Stimulated activated CD4-positive, alpha-beta T cell treated with anti-CD3 and anti-CD28 coated beads, TNF-alpha, amount 100 ng/mL, for 1 hour (primary cell): Measurements from ENCODE around the gene PLEKHA7.
"Not testable (repeated sequence)": the region's sequence is repeated elsewhere in the genome, so short reads cannot be mapped to it uniquely, and the experiment has no call there.

ENCODE experiments used
- DNase-seq, 3 donors: peaks; one replicate each; pipeline ENCODE4 v3.0.0-alpha.2; 2020; ENCODE audit warnings: low read depth in 3 of 3, low spot score in 1 of 3

PLEKHA7 gene

DNA sequence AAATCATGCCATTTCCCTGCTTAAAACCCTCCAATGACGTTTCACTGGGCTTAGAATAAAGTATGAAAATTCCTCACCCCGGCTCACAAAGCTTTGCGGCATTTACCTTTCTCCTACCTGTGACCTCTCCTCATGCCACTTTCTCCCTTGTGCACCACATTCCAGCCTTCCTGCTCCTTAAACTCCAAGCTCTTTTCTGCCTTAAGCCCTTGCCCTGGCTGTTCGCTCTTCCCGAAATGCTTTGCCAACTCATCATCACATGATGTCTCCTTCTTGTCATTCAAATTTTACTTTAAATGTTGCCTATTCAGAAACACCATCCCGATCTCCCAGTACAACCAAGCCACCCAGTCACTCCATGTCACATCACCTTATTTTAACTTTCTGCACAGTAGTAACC lies 2.0 kb downstream of the PLEKHA7 start:
- no peak for DNase-seq

DNA sequence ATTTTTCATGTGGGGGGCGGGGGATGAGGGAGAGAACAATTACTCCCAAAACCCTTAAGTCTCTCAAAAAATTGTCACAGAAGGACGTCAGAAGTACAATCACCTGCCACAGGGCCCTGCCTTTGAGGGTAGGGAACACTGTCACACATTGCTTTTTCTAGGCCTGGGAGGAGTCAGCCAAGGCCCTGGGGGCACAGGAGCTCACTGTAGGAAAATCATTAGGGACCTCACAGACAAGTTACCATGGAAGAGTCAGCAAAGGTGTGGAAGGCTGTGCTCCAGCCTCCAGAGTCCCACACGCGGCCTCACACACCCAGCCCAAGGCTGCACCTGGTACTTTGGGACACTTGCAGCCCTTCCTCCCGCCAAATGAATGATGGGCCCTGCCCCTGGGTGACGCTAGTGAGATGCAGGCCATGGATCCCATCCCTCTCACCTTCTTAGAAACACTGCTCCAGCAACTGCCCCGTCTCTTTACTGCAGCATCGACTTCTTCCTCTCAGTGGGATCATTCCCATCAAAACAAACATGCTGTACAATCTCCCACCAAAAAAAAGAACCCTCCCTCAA lies 3.3 kb downstream of the PLEKHA7 start:
- DNase-seq, result no peak

DNA sequence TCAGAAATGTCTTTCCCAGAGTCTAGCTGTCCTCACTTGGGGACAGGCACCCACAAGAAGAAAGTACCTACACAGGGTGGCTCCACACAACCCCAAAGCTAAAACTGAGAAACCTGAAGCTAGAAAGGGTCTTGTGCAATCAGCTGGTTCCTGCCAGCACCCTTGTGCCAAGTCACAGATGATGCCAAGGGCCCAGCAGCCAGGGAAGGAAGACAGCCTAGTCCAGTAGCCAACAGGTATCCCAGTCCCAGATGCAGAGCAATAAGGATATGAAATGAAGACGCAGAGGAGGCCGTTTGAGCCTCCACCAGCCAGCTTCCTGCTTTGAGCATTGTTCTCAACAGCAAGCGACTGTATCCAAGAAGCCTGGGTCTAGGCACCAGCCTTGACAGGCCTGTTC lies 6.1 kb downstream of the PLEKHA7 start:
- DNase-seq, result no peak

DNA sequence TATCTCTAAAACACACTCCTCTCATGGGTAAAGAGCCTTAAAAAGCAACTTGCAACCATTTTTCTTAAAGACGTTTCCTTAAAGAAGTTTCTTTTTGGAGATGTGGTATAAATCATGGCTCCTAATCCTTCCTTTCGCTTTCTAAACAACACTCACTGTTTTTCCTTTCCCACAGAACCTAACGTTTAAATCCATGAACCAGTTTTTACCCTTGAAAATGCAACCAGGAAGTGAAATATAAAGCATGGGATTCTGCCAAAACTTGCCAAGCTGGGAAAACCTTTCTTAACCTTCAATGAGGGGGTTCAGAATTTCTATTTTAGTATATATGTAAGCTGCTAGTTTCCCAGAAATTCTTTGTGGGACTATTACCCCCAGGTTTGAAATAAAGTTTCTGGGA lies 8.6 kb downstream of the PLEKHA7 start:
- DNase-seq, result no peak

DNA sequence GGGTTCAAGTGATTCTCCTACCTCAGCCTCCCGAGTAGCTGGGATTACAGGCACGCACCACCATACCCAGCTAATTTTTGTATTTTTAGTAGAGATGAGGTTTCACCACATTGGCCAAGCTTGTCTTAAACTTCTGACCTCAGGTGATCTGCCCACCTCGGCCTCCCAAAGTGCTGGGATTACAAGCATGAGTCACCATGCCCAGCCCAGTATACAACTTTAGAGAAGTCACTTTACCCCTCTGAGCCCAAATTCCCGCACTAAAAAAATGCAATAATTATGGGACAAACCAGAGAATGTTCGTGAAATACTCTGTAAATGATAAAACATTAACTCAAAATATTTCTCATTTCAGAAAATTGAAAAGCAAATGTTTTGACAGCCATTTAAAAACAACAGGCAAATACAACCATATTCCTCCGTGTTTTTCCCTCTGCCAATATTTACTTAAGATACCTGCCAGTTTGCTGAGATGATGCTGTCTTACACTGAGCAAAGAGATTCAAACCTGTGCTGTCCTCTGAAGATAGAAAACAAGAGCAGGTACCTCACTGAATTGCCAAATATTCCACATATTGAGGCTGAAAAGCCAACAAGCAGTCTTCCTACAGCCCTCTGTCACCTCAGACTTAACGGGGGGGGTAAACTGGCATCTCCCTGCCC lies 9.6 kb downstream of the PLEKHA7 start:
- DNase-seq, result no peak

DNA sequence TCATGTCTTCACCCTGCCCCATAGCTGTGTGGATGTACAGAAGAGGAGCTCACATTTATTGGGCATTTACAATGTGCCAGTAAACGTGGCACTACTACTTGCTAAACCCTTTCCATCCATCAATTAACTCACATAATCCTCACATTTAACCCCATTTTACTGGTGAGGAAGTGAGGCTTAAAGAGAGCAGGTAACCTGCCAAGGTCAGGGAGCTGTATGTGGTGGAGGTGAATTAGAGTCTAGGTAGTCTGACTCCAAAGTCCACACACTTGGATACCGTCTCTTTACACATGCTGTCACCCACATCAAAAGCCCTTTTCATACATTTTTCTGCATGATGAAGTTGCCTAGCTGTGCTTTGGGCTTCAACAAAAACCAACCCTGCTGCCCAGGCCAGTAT lies 10.8 kb downstream of the PLEKHA7 start:
- no peak for DNase-seq

DNA sequence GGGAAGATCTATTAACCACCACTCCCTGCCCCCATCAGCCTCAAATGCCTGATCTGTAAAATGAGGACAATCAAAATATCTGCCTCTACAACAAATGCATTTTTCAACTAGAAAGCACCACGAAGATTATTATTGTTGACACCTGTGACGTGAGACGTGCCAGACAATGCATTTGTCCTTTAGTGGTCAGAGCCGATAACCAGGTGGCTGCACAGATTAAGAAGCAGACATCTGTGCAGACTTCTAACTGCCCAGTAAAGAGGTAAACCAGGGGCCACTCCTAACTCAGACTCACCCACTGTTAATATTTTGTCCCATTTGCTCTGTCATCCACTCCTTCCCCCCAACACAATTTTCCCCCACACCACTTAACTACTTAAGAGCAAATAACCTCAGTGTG lies 11.7 kb downstream of the PLEKHA7 start:
- no peak for DNase-seq

DNA sequence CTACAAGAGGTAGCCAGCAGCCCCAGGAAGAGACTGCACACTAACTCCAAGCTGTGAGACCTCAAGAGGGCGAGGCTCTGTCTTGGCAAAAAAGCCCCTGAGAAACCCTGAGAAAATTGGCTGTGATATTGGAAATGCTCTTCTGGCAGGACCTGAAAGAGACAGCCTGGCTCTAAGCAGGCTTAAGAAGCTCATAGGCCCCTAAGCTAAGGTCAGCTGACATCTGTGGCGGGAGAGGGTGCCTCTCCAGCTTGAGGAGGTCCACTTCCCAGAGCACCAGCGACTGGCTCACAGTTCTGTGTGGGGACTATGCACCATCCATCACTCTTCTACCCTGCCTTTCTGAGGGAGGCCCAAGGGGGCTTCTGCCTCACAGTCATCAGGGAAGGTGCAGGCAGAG lies 12.4 kb downstream of the PLEKHA7 start:
- DNase-seq, result no peak

DNA sequence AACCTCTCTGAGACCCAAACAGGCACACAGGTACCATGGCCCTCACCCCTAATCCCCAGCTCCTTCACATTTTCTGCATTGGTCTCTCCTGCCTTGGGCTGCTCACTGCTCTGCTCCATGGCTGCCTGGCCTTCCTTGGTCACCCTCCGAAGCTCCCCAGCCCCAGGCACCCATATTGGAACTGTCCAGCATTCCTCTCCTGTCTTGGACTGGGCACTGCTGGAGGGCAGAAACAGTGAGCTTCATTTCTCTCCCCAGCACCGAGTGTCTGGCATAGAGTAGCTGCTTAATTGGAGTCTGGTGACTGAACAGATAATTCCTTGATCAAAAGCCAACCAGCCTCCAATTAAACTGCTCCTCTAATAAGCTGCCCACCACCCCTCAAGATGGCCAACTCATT lies 13.2 kb downstream of the PLEKHA7 start:
- no peak for DNase-seq

DNA sequence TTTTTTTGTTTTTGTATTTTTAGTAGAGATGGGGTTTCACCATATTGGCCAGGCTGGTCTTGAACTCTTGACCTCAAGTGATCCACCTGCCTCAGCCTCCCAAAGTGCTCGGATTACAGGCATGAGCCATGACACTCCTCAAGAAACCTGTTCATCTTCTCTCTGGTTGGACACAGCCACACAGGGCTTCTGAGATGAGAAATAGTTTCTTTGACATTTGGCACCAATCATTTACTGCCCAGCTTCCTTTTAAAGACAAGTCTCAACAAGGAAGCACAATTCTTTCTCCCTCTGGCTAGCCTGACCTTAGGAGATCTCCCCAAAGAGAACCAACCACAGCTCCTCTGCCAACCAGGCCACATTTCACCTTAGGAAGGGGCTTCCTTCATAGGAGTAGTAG lies 14.0 kb downstream of the PLEKHA7 start:
- not testable (repeated sequence) for DNase-seq

DNA sequence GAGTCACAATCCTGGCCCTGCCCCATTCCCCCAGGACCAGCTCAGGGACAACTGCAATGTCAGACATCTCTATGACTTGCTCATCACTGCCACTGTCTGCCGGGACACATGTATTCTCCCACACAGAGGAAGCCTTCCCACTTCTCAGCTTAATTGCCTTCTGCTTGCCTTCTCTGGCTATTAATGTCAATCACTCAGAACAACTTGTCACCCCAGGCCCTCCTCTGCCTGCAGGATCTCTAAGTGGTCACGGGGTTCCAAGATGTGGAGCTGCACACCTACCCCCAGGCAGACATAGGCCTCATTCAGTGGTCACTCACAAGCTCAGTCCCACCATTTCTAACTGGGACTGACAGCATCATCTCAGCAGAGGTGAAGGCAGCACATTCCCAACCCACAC lies 15.1 kb downstream of the PLEKHA7 start:
- DNase-seq, result no peak

DNA sequence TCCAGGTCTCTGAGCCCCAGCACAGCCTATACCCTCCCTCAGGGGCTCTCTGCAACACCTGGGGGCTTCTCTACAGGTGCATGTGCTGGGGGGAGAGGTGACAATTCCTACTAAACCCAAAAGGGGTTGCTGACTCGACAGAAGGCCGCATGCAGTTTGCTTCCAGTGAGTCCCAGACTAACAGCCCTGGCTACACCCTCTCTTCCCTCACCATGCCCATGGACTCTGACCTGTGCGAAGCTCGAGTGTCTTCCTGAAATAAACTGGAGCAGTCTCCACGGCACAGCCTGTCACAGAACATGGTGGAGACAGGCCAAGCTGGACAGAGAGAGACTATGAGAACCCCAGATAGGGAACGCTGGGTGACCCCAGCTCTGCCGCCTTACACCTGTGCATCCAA lies 16.6 kb downstream of the PLEKHA7 start:
- no peak for DNase-seq

DNA sequence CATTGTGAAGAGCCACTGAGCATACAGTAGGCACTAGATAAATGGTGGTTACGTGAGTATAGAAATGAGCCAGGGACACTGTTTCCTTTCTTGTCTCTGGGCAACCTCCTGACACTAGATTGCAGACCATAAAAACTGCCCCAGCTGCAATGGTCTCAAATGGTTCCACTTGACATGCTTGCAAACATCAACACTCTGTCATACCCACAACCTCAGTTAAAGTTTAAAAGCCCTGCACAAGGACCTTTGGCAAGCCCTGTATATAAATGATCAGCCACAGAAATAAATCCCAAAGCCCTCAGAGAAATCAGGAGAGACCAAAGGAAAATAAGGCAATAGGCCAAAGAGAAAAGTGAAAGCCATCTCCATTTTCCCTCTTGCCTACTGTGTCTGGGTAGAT lies 20.7 kb downstream of the PLEKHA7 start:
- no peak for DNase-seq

DNA sequence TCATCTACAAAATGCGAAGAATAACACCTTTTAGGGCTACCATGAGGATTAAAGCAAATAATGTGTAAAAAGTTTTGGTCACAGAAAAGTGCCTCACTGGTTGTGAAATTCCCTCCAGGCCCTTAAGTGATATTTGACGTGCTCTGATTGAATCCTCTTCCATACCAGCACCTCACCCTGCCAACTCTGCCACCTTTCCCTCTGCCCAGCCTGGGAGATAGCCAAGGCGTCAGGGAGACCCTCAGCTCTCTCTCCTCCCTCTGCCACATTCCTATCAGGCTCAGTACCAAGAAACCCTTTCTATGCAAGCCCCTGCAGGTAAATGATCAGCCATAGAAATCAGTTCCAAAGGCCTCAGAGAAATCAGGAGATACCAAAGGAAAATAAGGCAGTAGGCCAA lies 21.4 kb downstream of the PLEKHA7 start:
- DNase-seq, result no peak

DNA sequence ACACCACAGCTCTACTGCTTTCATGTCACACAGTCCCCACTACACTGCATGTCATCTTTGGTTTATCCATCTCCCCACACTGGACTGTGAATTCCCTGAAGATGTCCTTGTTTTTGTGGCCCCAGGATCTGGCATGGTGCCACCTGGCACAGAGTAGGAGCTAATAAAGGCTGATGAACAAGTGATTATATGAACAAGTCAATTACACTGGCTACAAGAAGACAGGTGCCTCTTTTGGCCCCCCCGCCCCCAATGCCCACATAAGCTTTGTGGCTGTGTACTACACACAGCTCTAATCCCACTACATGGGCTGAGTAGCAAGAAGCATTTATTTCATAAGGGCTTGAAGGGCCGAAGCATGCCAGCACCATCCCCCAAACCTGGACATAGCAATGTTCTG lies 24.7 kb downstream of the PLEKHA7 start:
- DNase-seq, result no peak

DNA sequence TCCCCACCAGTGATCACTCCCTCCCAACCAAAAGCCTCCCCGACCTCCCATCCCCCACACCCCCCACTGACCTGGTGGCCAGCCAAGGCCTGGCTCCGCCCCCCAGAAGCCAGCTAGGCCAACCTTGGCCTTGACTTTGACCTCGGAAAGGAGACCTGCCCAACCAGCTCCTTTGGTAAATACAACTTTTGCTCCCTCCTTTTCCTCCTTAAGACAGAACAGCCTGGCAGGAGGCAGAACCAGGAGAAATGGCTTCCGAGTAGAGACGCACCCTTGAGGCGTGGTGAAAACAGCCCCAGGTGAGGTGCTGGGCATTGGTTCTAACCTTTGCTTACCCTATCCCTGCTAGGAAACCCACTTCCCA lies 27.0 kb downstream of the PLEKHA7 start:
- no peak for DNase-seq

DNA sequence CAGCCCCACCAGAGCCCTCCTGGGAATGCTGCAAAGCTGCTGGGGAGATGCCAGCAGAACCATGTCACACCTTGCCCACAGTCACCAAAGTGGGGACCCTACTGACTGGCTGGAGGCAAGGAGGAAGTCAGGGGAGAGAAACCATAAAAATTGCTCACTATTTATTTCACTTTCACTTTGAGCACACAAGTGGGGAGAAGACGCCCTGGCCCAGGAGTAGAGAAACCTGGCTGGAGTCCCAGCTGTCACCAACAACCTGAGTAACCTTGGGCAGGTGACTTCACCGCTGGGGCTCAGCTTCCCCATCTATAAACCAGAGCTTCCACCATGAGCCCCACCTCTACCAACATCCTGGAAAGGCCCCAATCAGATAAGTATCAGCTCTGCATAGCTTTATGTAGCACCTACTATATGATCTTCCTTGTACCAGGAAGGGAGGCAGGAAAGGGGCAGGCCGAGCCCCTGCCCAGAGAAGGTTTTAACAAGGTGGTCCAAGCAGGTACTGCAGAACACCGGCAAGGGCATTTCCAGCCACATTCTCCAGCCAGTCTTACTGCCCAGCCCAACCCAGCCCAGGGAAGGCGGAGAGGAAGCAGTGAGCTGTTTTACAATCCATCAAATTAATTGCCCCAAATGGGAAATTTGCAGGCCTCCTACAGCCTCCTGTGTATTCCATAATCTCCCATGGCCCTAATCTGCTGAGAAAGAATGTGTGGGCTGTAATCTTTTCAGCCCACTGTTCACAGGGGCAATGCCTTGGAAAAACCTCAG lies 27.6 kb downstream of the PLEKHA7 start:
- peak in 1 of 3 donors; percentile 8 for DNase-seq

DNA sequence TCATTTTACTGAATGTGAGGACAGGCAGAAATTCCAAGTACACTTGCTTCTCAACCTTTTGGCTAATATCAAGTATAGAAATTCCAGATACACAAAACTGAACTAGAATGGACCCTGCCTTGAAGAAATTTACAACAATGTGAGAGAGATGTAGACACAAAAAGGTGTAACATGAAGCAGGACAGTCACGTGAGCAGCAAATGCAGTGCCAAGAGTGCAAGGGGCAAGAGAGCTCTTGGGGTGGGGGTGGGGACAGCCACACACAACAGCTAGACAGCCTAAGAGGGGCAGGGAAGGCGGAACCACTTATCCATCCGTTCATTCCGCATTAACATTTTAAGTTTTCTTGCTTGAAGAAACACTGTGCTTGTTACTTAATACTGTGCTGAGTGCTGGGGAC lies 28.9 kb downstream of the PLEKHA7 start:
- DNase-seq, result no peak

DNA sequence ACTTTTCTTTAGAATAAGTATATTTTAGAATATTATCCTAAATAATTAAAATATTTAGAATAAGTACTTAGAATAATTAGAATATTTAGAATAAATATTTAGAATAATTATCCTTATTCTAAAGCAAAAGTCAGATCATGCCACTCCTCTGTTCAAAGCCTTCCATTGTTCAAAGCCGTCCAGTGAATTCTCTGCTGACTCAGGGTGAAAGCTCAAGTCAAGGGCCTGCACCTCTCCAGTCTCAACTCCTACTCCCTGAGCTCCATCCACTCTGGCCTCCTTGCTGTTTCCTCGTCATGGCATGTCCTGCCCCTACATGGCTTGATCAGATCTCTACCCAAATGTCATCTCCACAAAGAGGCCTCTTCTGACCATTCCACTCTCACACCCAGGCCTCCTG lies 30.0 kb downstream of the PLEKHA7 start:
- DNase-seq, result no peak

DNA sequence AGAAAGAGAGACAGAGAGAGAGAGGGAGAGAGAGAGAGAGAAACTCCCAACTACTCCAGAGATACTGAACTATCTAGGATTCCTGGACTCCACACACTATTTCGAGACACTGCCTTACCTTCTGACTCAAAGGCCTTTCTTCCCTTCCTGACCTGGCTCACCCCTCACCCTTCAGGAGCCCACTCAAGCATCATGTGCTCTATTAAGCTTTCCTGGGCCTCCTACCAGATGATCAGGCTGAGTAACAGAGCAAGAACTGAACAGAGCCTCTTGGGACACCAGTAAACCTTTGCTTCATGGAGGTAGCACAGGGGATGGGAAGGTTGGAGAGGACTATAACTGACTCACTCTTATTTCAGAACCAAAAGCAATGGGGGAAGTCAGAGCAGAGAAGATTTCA lies 31.4 kb downstream of the PLEKHA7 start:
- DNase-seq, result no peak

DNA sequence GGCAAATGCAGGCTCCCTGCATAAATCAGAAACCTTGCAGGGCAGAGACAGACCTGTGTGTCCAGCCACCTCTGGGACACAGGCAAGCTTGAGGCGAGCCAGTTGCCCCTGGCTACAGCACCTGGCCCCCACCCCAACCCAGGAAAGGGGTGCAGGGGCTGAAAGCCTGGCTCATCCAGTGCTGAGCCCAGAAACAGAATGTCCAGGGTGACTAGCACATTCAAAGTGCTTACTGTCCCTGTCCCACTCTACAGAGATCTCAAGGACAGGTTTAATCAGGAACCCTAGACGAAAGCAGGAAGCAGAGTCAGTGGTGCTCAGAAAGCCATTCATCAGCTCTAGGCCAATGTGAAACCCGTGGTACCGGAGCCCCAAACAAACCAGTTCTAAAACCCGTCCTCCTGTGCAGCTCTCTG lies 31.9 kb downstream of the PLEKHA7 start:
- DNase-seq, result no peak

DNA sequence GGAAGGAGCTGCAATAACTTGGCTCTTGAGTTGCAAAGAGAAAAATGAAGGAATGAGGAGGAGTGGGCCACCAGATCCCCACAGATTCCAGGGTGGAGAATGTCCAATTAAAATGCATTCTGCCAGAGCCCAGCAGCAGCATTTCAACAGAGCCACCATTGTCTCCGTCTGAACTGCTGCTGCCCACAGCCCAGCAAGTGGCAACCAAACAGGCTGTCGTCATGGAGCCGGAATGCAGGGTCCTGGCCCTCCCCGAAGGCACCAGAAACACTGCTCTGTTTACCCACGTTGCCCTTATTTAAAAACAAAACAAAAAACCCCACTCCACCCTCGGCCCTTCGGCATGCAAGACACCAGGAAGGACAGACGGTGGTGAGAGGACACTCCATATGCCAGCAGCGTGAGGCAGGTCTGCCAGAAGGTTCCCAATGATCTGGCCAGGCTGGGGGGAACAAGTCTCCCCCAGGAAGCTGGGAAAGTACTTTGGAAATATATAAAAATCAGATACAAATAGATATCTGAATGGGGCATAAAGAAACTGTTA lies 32.5 kb downstream of the PLEKHA7 start:
- DNase-seq, result no peak
